NCI-H82 (cell line): ENCODE measurements around the gene CCT6A.
"Not testable (repeated sequence)": the region's sequence is repeated elsewhere in the genome, so short reads cannot be mapped to it uniquely, and the experiment has no call there.

Experiments used
- DNase-seq: peaks from one replicate; lab custom pipeline; 2025; lab: John Stamatoyannopoulos, UW

CCT6A gene, protein sequence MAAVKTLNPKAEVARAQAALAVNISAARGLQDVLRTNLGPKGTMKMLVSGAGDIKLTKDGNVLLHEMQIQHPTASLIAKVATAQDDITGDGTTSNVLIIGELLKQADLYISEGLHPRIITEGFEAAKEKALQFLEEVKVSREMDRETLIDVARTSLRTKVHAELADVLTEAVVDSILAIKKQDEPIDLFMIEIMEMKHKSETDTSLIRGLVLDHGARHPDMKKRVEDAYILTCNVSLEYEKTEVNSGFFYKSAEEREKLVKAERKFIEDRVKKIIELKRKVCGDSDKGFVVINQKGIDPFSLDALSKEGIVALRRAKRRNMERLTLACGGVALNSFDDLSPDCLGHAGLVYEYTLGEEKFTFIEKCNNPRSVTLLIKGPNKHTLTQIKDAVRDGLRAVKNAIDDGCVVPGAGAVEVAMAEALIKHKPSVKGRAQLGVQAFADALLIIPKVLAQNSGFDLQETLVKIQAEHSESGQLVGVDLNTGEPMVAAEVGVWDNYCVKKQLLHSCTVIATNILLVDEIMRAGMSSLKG

DNA sequence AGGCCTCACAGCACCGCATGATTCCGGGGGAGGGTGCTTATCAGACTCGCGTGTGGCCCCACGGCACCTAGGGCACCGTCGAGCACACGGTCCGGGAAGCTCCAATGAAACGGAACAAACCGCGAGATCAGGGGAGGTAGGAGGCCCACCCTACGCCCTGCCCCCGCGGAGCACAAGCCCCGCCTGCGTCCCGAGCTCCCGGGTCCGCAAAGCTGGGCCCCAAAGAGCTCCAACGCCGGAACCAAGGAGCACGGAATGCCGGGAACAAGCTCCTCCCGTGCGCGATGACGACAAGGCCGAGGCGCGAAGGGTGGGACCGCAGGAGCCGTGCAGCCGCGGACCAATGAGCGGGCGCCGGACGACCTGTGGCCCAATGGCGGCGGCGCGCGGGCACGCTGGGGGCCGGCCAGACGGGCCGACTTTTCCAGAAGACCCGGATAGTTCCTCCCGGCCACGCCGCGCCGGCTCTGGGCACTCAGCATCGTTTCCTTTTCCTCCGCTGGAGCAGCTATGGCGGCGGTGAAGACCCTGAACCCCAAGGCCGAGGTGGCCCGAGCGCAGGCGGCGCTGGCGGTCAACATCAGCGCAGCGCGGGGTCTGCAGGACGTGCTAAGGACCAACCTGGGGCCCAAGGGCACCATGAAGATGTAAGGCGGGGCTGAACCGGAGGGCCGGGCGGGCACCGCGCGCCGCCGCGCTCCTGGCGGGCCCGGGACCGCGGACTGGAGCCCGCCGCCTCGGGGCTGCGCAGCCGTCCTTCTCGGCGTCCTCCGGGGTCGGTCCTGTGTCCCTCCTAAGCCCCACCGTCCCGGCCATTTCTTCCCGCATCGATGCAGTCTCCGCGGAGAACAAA is at the start of gene CCT6A, which contains the start of gene PSPH:
CCT6A (plus strand) TSS at position 427 of the 853 bp plus-strand sequence; CDS start at position 511, 84 bp downstream.
PSPH (minus strand) TSS at position 106 of the 853 bp plus-strand sequence. CDS start 30,232 bp downstream, outside the sequence.
- peak; percentile 99 for DNase-seq

DNA sequence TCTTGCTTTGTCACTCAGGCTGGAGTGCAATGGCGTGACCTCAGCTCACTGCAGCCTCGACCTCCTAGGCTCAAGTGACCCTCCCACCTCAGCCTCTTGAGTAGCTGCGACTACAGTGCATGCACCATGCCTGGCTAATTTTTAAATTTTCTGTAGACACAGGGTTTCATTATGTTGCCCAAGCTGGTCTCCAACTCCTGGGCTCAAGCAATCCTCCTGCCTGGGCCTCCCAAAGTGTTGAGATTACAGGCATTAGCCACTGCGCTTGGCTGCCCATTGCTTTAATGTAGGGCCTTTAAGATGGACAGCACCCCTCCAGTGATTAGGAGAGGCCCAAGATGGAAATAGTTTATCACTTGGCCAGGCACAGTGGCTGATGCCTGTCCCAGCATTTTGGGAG is 47.8 kb upstream of the CCT6A start:
- DNase-seq = no peak

DNA sequence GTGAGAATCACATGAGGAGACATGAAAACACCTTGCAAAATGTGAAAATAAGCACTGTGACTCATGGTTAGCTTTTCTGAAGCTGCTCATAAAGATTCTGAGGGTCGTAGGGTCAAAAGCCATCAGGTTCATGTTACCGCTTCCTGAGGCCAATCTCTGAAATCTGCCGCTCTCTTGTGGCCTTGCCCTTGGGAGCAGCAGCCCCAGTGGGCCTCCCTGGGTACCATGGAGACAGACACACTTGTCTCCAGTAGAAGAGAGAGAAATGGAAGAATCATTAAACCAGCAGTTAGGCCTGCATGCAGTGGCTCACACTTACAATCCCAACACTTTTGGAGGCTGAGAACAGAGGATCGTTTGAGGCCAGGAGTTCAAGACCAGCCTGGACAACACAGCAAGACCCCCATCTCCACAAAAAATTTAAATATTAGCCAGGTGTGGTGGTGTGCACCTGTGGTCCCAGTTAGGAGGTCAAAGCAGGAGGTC is 44.4 kb upstream of the CCT6A start:
- no peak for DNase-seq

DNA sequence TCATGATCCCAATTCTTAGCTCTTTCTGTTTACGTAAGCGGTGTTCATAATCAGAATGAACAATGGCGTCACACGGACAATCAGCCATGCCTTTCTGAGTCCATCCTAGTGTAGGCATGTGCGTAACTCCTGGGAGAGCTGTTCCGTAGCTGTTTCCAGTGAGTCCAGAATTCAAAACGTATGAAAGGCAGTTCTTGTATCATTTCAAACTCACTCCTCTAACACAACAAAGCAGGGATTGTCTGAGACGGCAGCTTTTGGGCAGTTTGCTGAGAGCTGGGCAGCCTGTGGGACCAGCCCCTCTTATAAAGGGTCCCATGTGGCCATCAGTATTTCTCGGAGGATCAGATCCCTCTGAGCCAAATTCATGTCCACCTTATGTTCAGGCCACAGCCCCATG is 43.7 kb upstream of the CCT6A start:
- DNase-seq = no peak

DNA sequence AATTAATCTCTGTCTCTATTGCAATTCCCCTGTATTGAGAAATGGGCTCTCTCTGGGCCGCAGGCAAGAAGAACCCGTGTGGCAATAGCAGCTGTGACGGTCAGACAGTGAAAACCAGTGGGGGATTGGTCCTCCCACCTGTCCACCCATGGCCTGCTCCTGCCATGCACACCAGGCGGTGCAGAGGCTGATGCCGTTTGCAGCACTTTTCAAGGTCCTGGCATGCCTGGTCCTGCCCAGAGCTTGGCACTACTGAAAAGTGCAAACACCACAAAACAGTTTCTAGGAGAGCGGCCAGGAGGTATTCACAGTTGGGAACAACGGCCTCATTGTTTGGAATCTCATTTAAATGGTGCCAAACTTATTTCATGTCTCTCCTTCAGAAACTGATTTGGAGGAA is 41.9 kb upstream of the CCT6A start:
- DNase-seq = no peak

DNA sequence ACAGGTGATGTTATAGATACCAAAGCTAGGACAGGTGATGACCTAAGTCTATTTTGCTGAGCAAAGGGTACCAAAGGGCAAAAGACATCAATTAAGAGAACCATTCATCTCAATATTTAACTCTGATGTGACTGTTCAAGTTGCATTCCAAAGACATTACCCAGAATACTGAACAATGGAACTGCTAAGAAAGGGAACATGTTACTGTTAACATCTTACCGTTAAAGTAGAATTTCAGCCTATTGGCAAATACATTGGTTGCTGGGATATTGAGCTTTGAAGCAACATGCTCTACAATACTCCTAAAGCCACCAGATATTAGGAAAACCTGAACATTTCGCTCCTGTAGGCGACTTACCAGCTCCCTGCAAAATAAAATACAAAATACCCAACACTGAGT is 34.5 kb upstream of the CCT6A start:
- DNase-seq = not testable (repeated sequence)

DNA sequence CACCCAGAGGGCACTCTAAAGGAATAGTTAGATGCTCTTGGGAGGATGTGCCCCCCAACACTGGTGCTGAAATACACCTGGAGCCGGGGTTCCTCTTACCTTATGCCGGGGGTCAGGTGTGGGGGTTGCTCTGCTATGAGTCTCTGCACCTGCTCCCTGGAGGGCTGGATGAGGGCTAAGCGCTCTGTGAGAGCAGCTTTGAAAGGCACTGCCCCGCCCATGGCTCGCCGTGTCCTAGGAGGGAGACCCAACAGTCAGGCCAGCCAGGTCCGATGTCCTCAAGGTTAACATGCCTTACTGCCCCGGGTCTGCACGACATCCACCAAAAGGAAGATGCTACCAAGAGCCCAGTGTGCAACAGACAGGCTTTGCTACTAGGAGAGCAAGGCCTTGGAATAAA is 32.1 kb upstream of the CCT6A start:
- no peak for DNase-seq

DNA sequence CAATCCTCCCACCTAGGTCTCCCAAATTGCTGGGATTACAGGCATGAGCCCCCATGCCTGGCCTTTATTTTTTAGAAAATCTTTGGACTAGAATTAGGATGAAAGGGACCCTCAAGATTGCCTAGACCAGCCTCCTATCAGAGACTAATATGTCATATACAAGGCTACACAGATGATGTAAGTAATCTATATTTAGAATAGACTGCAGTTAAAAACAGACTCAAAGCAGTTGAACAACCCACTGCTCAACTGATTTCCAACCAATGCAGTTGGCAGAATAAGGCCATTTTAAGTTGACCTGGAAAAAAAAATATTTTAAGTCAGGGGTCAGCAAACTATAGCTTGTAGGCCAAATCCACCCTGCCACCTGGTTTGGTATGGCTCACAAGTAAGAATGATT is 28.1 kb upstream of the CCT6A start:
- DNase-seq = no peak

DNA sequence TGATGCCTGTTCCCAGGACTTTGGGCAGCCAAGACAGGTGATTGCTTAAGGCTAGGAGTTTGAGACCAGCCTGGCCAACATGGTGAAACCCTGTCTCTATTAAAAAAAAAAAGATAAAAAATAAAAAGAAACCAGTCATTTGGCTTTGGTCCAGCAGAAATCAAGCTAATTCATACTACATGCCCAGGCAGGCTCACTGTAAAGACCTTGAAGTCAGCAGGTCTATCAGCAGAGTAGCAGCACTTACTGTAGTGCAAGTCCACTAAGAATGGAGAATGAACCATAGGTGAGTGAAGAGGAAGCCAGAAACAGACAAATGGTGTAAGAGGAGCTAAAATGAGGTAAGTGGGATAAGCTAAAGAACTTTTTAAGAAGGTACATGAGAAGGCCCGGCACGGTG is 25.0 kb upstream of the CCT6A start:
- DNase-seq = no peak

DNA sequence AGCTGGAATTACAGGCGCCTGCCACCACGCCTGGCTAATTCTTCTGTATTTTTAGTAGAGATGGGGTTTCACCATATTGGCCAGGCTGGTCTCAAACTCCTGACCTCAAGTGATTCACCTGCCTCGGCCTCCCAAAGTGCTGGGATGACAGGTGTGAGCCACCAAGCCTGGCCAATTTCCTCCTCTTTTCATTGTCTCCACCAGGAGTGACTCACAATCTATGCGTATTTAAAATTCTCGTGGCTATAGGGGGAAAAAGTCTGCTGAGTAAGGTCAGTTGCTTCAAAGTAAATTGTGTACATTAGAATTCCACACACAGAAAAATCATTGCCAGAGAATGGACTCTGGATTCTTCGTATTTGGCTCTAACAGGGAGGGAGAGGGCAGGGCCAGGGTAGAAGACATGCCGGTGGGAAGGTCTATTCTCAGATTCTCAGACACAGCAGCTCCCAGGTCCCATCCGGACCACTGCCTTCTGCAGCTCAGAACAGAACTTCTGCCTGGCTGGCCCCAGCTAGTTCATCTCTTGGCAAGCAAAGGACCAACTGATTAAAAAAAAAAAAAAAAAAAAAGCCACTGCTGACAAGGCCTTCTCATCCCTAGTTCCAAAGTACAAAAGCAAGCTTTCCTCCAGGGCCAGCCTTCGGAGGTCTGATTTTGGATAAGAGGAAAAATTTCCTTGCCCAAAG is 22.5 kb upstream of the CCT6A start:
- DNase-seq = no peak

DNA sequence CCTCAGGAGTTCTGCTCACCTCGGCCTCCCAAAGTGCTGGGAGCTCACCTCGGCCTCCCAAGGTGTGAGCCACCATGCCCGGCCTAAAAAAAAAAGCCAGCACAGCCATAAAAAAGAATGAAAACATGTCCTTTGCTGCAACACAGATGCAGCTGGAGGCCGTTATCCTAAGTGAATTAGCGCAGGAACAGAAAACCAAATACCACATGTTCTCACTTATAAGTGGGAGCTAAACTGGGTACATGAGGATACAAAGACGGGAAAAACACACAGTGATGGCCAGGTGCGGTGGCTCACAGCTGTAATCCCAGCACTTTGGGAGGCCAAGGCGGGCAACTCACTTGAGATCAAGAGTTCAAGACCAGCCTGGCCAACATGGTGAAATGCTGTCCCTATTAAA is 21.2 kb upstream of the CCT6A start:
- no peak for DNase-seq

DNA sequence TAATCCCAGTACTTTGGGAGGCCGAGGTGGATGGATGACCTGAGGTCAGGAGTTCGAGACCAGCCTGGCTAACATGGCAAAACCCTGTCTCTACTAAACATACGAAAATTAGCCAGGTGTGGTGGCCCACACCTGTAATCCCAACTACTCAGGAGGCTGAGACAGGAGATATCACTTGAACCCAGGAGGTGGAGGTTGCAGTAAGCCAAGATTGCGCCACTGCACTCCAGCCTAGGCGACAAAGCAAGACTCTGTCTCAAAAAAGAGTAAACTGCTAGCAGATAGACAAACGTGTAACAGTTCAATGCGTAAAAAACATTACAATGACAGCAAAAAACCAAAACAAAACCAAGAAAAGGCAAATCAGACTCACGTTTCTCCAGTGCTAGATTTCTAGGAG is 20.0 kb upstream of the CCT6A start:
- DNase-seq = not testable (repeated sequence)

DNA sequence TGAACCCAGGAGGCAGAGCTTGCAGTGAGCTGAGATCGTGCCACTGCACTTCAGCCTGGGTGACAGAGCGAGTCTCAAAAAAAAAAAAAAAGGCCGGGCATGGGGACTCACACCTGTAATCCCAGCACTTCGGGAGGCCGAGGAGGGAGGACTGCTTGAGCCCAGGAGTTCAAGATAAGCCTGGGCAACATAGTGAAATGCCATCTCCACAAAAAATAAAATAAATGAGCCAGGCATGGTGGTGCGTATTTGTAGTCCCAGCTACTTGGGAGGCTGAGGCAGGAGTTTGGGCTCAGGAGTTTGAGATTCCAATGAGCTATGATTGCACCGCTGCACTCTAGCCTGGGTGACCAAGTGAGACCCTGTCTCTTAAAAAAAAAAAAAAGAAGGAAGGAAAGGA is 19.0 kb upstream of the CCT6A start:
- DNase-seq = not testable (repeated sequence)

DNA sequence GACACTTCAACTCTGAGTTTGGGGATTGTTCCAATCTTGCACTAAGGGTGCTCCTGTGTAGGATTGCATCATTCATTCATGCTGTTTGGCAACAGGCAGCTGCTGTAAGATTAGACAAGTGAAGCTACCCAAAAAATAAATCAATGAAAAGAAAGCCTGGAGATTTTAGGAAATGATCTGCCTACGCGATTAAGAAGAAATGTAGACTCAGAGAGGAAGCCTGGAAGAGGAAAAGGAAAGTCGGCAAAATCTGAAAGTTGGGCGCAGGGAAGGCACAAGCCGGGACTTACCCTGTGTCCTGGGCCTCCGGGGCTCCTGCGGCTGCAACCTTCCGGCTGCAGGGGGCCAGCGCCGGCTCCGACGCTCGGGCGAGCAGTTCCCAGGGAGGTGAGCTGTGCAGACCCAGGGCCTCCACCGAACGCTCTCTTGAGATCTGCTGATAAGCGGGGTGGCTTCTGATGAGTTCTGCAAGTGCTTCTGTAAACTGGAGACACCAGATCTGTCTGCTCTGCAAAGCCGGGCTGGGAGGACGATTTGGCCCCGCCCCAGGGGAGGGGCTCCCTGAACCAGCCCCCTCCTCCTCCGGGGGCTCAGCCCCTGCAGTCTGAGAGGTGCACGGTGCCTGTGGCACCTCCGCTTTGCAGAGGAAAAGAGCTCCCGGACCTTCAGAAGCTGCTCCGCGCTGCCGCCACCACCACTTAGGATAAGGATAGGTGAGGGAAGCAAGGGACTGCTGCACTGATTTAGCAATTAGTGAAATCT is 17.7 kb upstream of the CCT6A start:
- peak; percentile 93 for DNase-seq

DNA sequence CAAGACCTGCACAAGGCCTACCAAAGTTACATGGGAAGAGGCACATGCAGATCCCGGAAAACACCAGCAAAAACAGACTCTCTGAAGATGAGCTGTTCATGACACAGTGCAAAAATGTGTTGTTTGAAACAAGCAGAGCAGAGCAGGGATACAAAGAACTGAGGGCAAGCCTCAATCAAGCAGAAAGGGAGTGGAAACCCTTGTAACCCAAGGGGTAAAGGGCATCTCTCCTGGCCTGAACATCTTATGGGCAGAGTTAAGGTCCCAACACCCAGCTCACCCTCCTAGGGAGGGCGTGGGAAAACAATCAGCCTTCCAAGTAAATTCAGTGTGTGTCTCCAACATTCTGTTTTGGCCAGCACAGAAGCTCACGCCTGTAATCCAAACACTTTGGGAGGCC is 10.8 kb upstream of the CCT6A start:
- no peak for DNase-seq

DNA sequence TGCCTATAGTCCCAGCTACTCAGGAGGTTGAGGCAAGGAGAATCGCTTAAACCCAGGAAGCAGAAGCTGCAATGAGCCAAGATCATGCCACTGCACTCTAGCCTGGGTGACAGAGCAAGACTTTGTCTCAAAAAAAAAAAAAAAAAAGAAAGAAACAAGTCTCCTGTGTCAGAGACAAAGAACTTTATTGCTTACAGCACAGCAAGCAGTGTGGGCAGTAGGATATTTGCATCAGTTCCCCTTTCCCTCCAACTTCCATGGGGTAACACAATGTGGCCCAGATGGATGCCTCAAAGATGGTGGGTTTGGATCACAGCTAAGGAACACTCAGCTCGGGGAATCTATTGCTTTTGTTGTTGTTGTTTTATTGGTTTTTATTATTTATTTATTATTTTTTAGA is 5.8 kb upstream of the CCT6A start:
- not testable (repeated sequence) for DNase-seq

DNA sequence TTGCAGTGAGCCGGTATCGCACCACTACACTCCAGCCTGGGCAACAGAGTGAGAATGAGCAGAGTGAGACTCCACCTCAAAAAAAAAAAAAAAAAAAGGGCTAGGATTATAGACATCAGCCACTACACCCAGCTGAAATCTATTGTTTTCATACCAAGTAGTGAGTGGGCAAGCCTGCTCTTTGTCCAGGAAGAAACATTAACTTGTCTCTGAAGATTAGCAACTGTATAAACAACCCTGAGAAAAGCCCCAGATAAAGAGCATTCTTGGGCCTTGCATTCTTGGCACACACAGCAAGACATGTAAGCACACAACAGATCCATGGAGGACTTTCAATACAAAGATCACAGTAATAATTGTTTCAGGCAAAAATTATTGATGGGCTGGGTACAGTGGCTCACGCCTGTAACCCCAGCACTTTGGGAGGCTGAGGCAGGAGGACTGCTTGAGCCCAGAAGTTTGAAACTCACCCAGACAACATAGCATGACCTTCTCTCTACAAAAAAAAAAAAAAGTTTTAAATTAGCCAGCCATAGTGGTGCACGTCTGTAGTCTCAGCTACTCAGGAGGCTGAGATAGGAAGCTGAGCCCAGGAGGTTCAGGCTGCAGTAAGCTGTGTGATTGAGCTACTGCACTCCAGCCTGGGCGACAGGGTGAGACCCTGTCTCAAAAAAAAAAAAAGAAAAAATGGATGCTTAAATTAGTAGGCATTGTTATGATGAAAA is 4.7 kb upstream of the CCT6A start:
- no peak for DNase-seq

DNA sequence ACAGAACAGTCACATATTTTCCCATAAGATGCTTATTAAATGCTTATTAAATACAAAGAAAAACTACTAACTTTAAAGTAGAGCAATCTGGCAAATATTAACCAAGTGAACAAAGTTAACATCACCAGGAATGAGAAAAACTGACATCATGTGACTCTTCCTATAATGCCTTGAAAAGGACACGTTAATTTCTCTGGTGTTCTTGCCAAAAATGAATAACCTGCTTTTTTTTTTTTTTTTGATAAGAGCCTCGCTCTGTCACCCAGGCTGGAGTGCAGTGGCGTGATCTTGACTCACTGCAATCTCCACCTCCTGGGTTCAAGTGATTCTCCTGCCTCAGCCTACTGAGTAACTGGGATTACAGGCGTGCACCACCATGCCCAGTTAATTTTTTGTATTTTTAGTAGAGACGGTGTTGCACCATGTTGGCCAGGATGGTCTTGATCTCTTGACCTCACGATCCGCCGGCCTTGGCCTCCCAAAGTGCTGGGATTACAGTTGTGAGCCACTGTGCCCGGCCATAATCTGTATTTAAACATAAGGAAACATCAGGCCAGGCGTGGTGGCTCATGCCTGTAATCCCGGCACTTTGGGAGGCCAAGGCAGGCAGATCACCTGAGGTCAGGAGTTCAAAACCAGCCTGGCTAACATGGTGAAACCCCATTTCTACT is 4.0 kb upstream of the CCT6A start:
- not testable (repeated sequence) for DNase-seq

DNA sequence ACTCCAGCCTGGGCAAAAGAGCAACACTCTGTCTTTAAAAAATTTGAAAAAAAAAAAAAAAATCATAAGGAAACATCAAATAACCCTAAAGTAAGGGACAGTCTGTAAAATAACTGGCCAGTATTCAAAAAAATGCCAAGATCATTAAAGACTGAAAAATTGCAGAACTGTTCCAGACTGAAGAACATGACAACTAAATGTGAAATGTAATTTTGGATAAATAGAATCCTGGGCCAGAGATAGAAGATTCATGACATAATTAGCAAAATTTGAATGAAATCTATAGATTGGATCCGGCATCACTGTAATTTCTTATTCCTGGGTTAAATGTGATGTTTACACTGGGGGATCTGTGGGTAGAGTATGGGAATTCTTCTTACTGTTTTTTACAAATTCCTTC is 3.3 kb upstream of the CCT6A start:
- no peak for DNase-seq

DNA sequence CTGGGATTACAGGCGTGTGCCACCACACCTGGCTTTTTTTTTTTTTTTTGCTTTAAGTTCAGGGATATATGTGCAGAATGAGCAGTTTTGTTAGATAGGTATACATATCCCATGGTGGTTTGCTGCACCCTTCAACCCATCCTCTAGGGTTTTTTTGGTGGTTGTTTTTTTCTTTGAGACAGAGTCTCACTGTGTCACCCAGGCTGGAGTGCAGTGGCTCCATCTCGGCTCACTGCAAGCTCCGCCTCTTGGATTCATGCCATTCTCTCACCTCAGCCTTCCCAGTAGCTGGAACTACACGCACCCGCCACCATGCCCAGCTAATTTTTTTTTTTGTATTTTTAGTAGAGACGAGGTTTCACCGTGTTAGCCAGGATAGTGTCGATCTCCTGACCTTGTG is 2.8 kb upstream of the CCT6A start:
- peak; percentile 59 for DNase-seq
